ENCODE data around the gene NCKAP5. TPM values are rescaled to one million over a fixed set of nuclear protein-coding genes. Genes with fewer than 3 reads are reported as not detected.

NCKAP5 gene
- total and polyA plus RNA-seq, 2 experiments from 2014 or later = 0.21 to 0.31 TPM

- DNase-seq (ENCODE audit: low read depth in 1 of 2, low spot score in 1 of 2) = no peak
- no peaks in the 10 kb centered on the region for H3K27me3 ChIP-seq
- H3K4me3 ChIP-seq = no peak overlapping the region
- no peak for TF ChIP-seq CTCF (IDR thresholded peaks at IDR 0.05; ENCODE audit: low read depth, low read length)
- H3K9me3 ChIP-seq (ENCODE audit: low read depth) = no peaks in the 10 kb centered on the region
- no peak overlapping the region for H3K27ac ChIP-seq
- H3K36me3 ChIP-seq = no peaks in the 10 kb centered on the region
- H3K4me1 ChIP-seq (ENCODE audit: low read depth) = no peaks in the 10 kb centered on the region
These were observed 36.9 kb upstream of the NCKAP5 start for GRCh38 chr2:133605011-133605765.

- no peaks in the 10 kb centered on the region for H3K27me3 ChIP-seq
- no peak overlapping the region for H3K27ac ChIP-seq
- H3K4me1 ChIP-seq (ENCODE audit: low read depth) = no peaks in the 10 kb centered on the region
- no peak for DNase-seq (ENCODE audit: low read depth in 1 of 2, low spot score in 1 of 2)
- H3K36me3 ChIP-seq = no peaks in the 10 kb centered on the region
- H3K4me3 ChIP-seq = no peak overlapping the region
- TF ChIP-seq CTCF (IDR thresholded peaks at IDR 0.05; ENCODE audit: low read depth, low read length) = no peak
- H3K9me3 ChIP-seq (ENCODE audit: low read depth) = no peaks in the 10 kb centered on the region
These were observed 34.8 kb upstream of the NCKAP5 start for GRCh38 chr2:133603109-133603508.

- DNase-seq (ENCODE audit: low read depth in 1 of 2, low spot score in 1 of 2) = no peak
- no peaks in the 10 kb centered on the region for H3K4me1 ChIP-seq (ENCODE audit: low read depth)
- H3K4me3 ChIP-seq = no peak overlapping the region
- TF ChIP-seq CTCF (IDR thresholded peaks at IDR 0.05; ENCODE audit: low read depth, low read length) = no peak
- no peaks in the 10 kb centered on the region for H3K9me3 ChIP-seq (ENCODE audit: low read depth)
- H3K36me3 ChIP-seq = no peaks in the 10 kb centered on the region
- H3K27ac ChIP-seq = no peak overlapping the region
- H3K27me3 ChIP-seq = no peaks in the 10 kb centered on the region
These were observed 34.3 kb upstream of the NCKAP5 start for GRCh38 chr2:133602538-133602937.

GRCh38 chr2:133600266-133600928 is 32.1 kb upstream of the NCKAP5 start:
- Histone ChIP-seq H3K27me3 (no peaks in the 10 kb centered on the region), H3K4me3 (no peak overlapping the region), H3K36me3 (no peaks in the 10 kb centered on the region), H3K27ac (no peak overlapping the region), H3K9me3 (ENCODE audit: low read depth) (no peaks in the 10 kb centered on the region), H3K4me1 (ENCODE audit: low read depth) (no peaks in the 10 kb centered on the region)
- no peak for DNase-seq (ENCODE audit: low read depth in 1 of 2, low spot score in 1 of 2)
- no peak for TF ChIP-seq CTCF (IDR thresholded peaks at IDR 0.05; ENCODE audit: low read depth, low read length)

- Histone ChIP-seq H3K4me1 (ENCODE audit: low read depth) (no peaks in the 10 kb centered on the region), H3K4me3 (no peak overlapping the region), H3K9me3 (ENCODE audit: low read depth) (no peaks in the 10 kb centered on the region), H3K27ac (no peak overlapping the region), H3K27me3 (no peaks in the 10 kb centered on the region), H3K36me3 (no peaks in the 10 kb centered on the region)
- no peak for DNase-seq (ENCODE audit: low read depth in 1 of 2, low spot score in 1 of 2)
- no peak for TF ChIP-seq CTCF (IDR thresholded peaks at IDR 0.05; ENCODE audit: low read depth, low read length)
These were observed 31.5 kb upstream of the NCKAP5 start for GRCh38 chr2:133599811-133600210.

All from cardiac muscle cell (in vitro differentiated cells and primary cell).